Heart left ventricle (tissue), 16 donors: Measurements from ENCODE around the gene GRM8. TPM values are rescaled to one million over a fixed set of nuclear protein-coding genes. Genes with fewer than 3 reads are reported as not detected.

Experiments used
- ATAC-seq, 4 donors: fragments of 200-7000 bp; cut with Tn5 transposase; one replicate each; pipeline ENCODE4 v1.9.1; 2020 to 2022; ENCODE audit warnings: moderate library complexity in 4 of 4, mild to moderate bottlenecking in 3 of 4, moderate number of reproducible peaks in 1 of 4
- DNase-seq, 5 donors: peaks; one replicate each; pipeline ENCODE4 v3.0.0-alpha.2; 2020
- H3K27ac ChIP-seq, 12 donors: fragments of 200-600 bp; sonication (generic) in 4 of 12; one replicate each; pipeline versions ENCODE4 v1.5.0 to v1.8.0; 2016 to 2022; ENCODE audit warnings: mild to moderate bottlenecking in 2 of 12
- H3K27me3 ChIP-seq, 9 donors: fragments of 200-600 bp; sonication (generic) in 2 of 9; one replicate each; pipeline versions ENCODE4 v1.5.1 to v1.8.0; 2016 to 2022; ENCODE audit warnings: mild to moderate bottlenecking in 3 of 9
- H3K36me3 ChIP-seq, 9 donors: fragments of 200-600 bp; sonication (generic) in 2 of 9; one replicate each; pipeline versions ENCODE4 v1.5.0 to v1.8.0; 2018 to 2022; ENCODE audit warnings: mild to moderate bottlenecking in 2 of 9
- H3K4me1 ChIP-seq, 12 donors: fragments of 200-600 bp; sonication (generic) in 4 of 12; one replicate each; pipeline versions ENCODE4 v1.5.0 to v1.8.0; 2016 to 2022; ENCODE audit warnings: mild to moderate bottlenecking in 3 of 12
- H3K4me3 ChIP-seq, 12 donors: fragments of 200-600 bp; sonication (generic) in 4 of 12; one replicate each; pipeline versions ENCODE4 v1.5.0 to v1.8.0; 2017 to 2022; ENCODE audit warnings: mild to moderate bottlenecking in 9 of 12, moderate library complexity in 4 of 12
- H3K9me3 ChIP-seq, 12 donors: fragments of 200-600 bp; sonication (generic) in 4 of 12; one replicate each; pipeline versions ENCODE4 v1.5.0 to v1.8.0; 2016 to 2022; ENCODE audit warnings: mild to moderate bottlenecking in 1 of 12
- POLR2A ChIP-seq, 2 donors: fragments of 450-650 bp; IDR thresholded peaks; one replicate each; pipeline ENCODE4 v1.6.1; 2017; ENCODE audit warnings: antibody characterized with exemption in 2 of 2, mild to moderate bottlenecking in 2 of 2, moderate library complexity in 2 of 2
- WGBS, 4 donors: extraction: QIAGEN DNeasy Blood & Tissue Kit in 2 of 4; methylation state at CpG; one replicate each; pipeline versions ENCODE4 v1.1.5 to v1.1.7; 2013 to 2018; 5-methylcytosine and 5-hydroxymethylcytosine counted together
- intact Hi-C, 10 donors: fragments of 100-400 bp; cut with DNase I; formaldehyde crosslinking; loops; one replicate each; pipeline versions ENCODE4 v1.11.1 to v1.14.2; 2022
- polyA plus RNA-seq, 2 donors: library from polyadenylated mRNA; stranded (reverse); fragments of 200-250 nt; gene quantifications; one replicate each; pipeline ENCODE4 v1.2.3, GENCODE V29; 2013
- total RNA-seq, 9 donors: library from RNA; depleted of rRNA in 2 of 9; stranded (reverse); fragments of >200 nt in 2 of 9; fragmentation: NEBNext Ultra II Directional in 3 of 9; extraction: Animal tissue kit (Norgen Biotek cat#: 25700) in 3 of 9; gene quantifications; one replicate each; pipeline versions ENCODE4 v1.1.0 to v1.2.4, GENCODE V29; 2016 to 2023
- TF ChIP-seq, protein P1 (sequence below), 12 donors: fragments of 200-600 bp; sonication (generic) in 4 of 12; IDR thresholded peaks; one replicate each; pipeline versions ENCODE4 v1.5.0 to v1.8.0; 2018 to 2022; ENCODE audit warnings: antibody characterized with exemption in 12 of 12, mild to moderate bottlenecking in 5 of 12
- donor health status: ischemic (EF 13 %, LVEDD 7.1; RV severe dilation, severe dysfunction).
- donor health status: healthy with polysubstance abuse.
- donor health status: DM: no; HTN: yes; CAD: no.
- donor health status: DM: no; HTN: no; CAD: no.
- donor health status: ischemic (EF 25% LVEDD 6.9; RV normal size, moderate dysfunction).
- donor health status: ischemic (EF 25% LVEDD 5.7; RV mildly dilated, moderate dysfunction).
- donor health status: healthy.
- donor health status: DM: yes; HTN: yes; CAD: no.
- donor health status: ischemic (EF 35%, LVEDD 5.7; RV mildly dilated, moderate dysfunction).
- donor health status: nonischemic (EF 11% LVEDD 7.7; RV severe dilation, severe dysfunction).
- donor health status: DM: yes; HTN: yes; CAD: no.
- donor health status: PGD.
- donor health status: ischemic (EF 29% LVEDD 5.4; RV normal size, mild dysfunction).
- donor health status: nonischemic (EF 23%, LVEDD 6.1; RV moderate dilation, normal function).

Gene GRM8
- total and polyA plus RNA-seq, 11 donors, result 0.21 to 0.75 (median 0.32) TPM; not detected in 5

DNA sequence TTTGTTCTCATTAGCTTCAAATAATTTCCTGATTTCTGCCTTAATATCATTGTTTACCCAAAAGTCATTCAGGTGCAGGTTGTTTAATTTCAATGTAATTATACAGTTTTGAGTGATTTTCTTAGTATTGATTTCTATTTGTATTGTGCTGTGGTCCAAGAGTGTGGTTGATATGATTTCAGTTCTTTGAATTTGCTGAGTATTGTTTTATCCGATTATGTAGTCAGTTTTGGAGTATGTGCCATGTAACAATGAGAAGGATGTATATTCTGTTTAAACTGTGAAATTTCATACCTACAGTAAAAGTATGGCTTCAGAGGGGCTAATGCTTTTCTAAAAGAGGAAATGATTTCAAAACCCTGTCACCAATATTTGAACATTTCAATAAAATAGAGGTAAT, 17.4 kb upstream of the GRM8 start:
- Histone ChIP-seq H3K4me3 (no peak overlapping the region), H3K4me1 (no peaks in the 10 kb centered on the region), H3K36me3 (no peaks in the 10 kb centered on the region), H3K27ac (no peak overlapping the region), H3K9me3 (no peaks in the 10 kb centered on the region), H3K27me3 (peaks cover 0 to 32% (median 3%) of the 10 kb centered on the region in 9 donors)
- intact Hi-C loops, result no loop called here
- DNase-seq (no peak), ATAC-seq (no peak)
- WGBS, 4 donors, result 92 to 100% (median 97%) methylated on average over 1 of the region's 1 CpG
- TF ChIP-seq, protein P1, sequence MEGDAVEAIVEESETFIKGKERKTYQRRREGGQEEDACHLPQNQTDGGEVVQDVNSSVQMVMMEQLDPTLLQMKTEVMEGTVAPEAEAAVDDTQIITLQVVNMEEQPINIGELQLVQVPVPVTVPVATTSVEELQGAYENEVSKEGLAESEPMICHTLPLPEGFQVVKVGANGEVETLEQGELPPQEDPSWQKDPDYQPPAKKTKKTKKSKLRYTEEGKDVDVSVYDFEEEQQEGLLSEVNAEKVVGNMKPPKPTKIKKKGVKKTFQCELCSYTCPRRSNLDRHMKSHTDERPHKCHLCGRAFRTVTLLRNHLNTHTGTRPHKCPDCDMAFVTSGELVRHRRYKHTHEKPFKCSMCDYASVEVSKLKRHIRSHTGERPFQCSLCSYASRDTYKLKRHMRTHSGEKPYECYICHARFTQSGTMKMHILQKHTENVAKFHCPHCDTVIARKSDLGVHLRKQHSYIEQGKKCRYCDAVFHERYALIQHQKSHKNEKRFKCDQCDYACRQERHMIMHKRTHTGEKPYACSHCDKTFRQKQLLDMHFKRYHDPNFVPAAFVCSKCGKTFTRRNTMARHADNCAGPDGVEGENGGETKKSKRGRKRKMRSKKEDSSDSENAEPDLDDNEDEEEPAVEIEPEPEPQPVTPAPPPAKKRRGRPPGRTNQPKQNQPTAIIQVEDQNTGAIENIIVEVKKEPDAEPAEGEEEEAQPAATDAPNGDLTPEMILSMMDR (IDR thresholded peaks at IDR 0.05), result no peak
- no peak for TF ChIP-seq POLR2A (IDR thresholded peaks at IDR 0.05)

DNA sequence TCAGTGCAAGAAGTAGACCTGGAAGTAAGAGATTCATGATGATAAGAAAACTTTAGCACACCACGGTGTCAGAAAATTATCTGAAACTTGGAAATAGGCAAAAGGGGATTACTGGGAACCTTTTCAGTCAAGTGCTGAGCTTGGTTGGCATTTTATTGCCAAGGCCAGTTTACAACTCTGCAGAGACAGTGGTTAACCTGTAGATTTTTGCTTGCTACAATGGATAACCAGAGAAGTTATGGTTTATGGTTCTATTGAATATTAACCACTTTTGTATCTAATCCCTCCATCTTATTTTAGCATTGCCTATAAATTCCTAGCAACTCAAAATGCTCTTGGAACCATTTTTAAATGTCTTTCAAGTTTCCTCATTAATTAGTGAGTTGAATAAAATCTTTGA, 13.3 kb upstream of the GRM8 start:
- intact Hi-C loops, result loop anchor here in 1 of 10 donors (10.0 kb wide), 1 partner anchor 149 kb away; no protein-coding TSS in a partner anchor

DNA sequence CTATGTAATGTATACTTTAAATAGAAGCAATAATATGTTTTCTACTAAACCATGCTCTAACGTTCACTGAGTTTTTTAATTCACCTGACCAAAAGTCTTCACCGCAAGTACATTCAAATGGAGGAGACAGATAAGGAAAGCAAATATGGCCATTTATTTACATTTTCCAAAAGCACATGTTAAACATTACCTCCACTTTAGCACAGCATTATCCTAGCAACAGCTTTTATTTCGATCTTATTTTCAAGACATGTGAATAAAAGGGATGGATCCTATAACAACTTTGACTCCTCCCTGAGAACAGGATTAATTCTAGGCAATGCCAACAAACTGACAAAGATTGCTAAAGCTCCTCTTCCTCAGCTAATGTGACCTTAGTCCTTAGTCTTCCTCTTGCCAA, 11.5 kb upstream of the GRM8 start:
- H3K9me3 ChIP-seq, result no peaks in the 10 kb centered on the region
- no peak overlapping the region for H3K4me3 ChIP-seq
- intact Hi-C loops, result loop anchor here in 1 of 10 donors (10.0 kb wide), 1 partner anchor 151 kb away; no protein-coding TSS in a partner anchor
- H3K27ac ChIP-seq, result no peak overlapping the region
- H3K36me3 ChIP-seq, result no peaks in the 10 kb centered on the region
- DNase-seq (no peak), ATAC-seq (no peak)
- no peaks in the 10 kb centered on the region for H3K4me1 ChIP-seq
- TF ChIP-seq, protein P1 (IDR thresholded peaks at IDR 0.05), result no peak
- TF ChIP-seq POLR2A (IDR thresholded peaks at IDR 0.05), result no peak
- 80 to 84% (median 83%) methylated on average over 3 of the region's 3 CpGs for WGBS, 4 donors
- peaks cover 0 to 23% (median 0%) of the 10 kb centered on the region in 9 donors for H3K27me3 ChIP-seq

More for the DNA sequence above, 13.3 kb upstream of the GRM8 start:
- Histone ChIP-seq H3K4me3 (no peak overlapping the region), H3K36me3 (no peaks in the 10 kb centered on the region), H3K4me1 (no peaks in the 10 kb centered on the region), H3K27ac (no peak overlapping the region), H3K9me3 (no peaks in the 10 kb centered on the region), H3K27me3 (peaks cover 0 to 21% (median 0%) of the 10 kb centered on the region in 9 donors)
- WGBS, 4 donors, result 75 to 78% (median 76%) methylated on average over 1 of the region's 1 CpG
- TF ChIP-seq, protein P1 (IDR thresholded peaks at IDR 0.05), result no peak
- TF ChIP-seq POLR2A (IDR thresholded peaks at IDR 0.05), result no peak
- ATAC-seq (no peak), DNase-seq (no peak)

DNA sequence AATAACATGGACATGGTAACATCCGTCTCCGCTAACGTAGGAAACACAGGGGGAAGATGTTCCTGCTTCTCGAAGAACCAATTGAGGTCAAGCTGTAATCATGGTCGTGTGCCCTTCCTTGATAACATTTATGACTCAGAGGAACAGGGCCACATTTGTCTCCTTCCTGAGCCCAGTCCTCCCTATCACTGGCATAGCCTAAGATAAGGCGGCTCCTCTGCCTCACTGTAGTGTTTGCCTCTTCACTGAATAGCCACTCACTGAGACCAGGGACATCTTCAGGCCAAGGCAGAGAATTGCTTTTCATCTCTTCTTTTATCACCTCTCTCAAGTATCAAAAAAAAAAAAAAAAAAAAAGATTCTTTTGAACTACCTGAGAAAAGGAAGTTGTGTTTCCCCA, 5.4 kb upstream of the GRM8 start:
- intact Hi-C loops, result loop anchor here in 3 of 10 donors (10.0 kb wide), 3 partner anchors 153 to 453 kb away; no protein-coding TSS in a partner anchor
- Histone ChIP-seq H3K27me3 (peaks cover 0 to 54% (median 17%) of the 10 kb centered on the region in 9 donors), H3K27ac (no peak overlapping the region), H3K9me3 (no peaks in the 10 kb centered on the region), H3K4me3 (no peak overlapping the region), H3K36me3 (no peaks in the 10 kb centered on the region), H3K4me1 (peaks cover 0 to 6% (median 0%) of the 10 kb centered on the region in 12 donors)
- DNase-seq (no peak), ATAC-seq (no peak)
- 23 to 34% (median 27%) methylated on average over 6 of the region's 6 CpGs for WGBS, 4 donors
- TF ChIP-seq, protein P1 (IDR thresholded peaks at IDR 0.05), result no peak
- no peak for TF ChIP-seq POLR2A (IDR thresholded peaks at IDR 0.05)
